ENCODE data around the gene OR2L8.

Gene OR2L8

DNA sequence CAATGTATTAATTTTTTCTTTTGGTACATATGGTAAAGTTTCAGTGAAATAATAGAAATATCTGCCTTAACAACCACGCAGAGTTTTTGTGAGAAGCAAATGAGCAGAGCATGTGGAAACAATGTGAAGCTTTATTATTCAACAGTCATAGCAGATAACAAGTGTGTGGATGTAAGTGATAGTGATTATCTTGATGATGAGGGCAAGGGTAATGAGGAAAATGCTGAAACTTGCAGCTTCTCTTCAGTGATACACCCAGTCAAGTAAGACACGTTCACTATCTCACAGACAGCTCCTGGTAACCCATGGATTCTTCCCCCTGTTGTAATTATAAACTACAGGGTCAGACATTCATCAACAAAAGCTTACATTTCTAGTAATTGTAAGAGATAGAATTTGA, 50.2 kb downstream of the OR2L8 start:
- DNase-seq = no peak
